ENCODE measurements around the gene FAM171A1.
"Not testable (repeated sequence)": the region's sequence is repeated elsewhere in the genome, so short reads cannot be mapped to it uniquely, and the experiment has no call there.

FAM171A1 gene

GRCh38 chr10:15346440-15347141 lies 24.5 kb downstream of the FAM171A1 start:
- FAIRE-seq (no peak), DNase-seq (ENCODE audit: insufficient read length, low spot score) (no peak)

- no peak for DNase-seq (ENCODE audit: insufficient read length, low spot score)
- no peak for FAIRE-seq
Measured at GRCh38 chr10:15345450-15345849, 25.6 kb downstream of the FAM171A1 start.

- FAIRE-seq: no peak
- no peak for DNase-seq (ENCODE audit: insufficient read length, low spot score)
Measured at GRCh38 chr10:15344876-15345285, 26.2 kb downstream of the FAM171A1 start.

- no peak for DNase-seq (ENCODE audit: insufficient read length, low spot score)
- no peak for FAIRE-seq
Measured at GRCh38 chr10:15344256-15344875, 26.7 kb downstream of the FAM171A1 start.

- no peak for DNase-seq (ENCODE audit: insufficient read length, low spot score)
- no peak for FAIRE-seq
Measured at GRCh38 chr10:15342970-15343369, 28.1 kb downstream of the FAM171A1 start.

- FAIRE-seq: no peak
- no peak for DNase-seq (ENCODE audit: insufficient read length, low spot score)
Measured at GRCh38 chr10:15341502-15342128, 29.5 kb downstream of the FAM171A1 start.

GRCh38 chr10:15339892-15340291 lies 31.2 kb downstream of the FAM171A1 start:
- FAIRE-seq (no peak), DNase-seq (ENCODE audit: insufficient read length, low spot score) (no peak)

- not testable (repeated sequence) for DNase-seq (ENCODE audit: insufficient read length, low spot score); FAIRE-seq
Measured at GRCh38 chr10:15337441-15337923, 33.6 kb downstream of the FAM171A1 start.

- FAIRE-seq: no peak
- DNase-seq (ENCODE audit: insufficient read length, low spot score): no peak
Measured at GRCh38 chr10:15336211-15336610, 34.9 kb downstream of the FAM171A1 start.

GRCh38 chr10:15335508-15335907 lies 35.6 kb downstream of the FAM171A1 start:
- FAIRE-seq (no peak), DNase-seq (ENCODE audit: insufficient read length, low spot score) (no peak)

GRCh38 chr10:15334650-15335323 lies 36.3 kb downstream of the FAM171A1 start:
- no peak for DNase-seq (ENCODE audit: insufficient read length, low spot score)
- no peak for FAIRE-seq

- no peak for DNase-seq (ENCODE audit: insufficient read length, low spot score)
- FAIRE-seq: no peak
Measured at GRCh38 chr10:15333909-15334649, 37.0 kb downstream of the FAM171A1 start.

GRCh38 chr10:15333181-15333580 lies 37.9 kb downstream of the FAM171A1 start:
- not testable (repeated sequence) for FAIRE-seq; DNase-seq (ENCODE audit: insufficient read length, low spot score)

- no peak for DNase-seq (ENCODE audit: insufficient read length, low spot score)
Measured at GRCh38 chr10:15331461-15331860, 39.6 kb downstream of the FAM171A1 start.

GRCh38 chr10:15329437-15329836 lies 41.7 kb downstream of the FAM171A1 start:
- FAIRE-seq: no peak

More at GRCh38 chr10:15331461-15331860, 39.6 kb downstream of the FAM171A1 start:
- FAIRE-seq: no peak

GRCh38 chr10:15325944-15326284 lies 45.2 kb downstream of the FAM171A1 start:
- FAIRE-seq: no peak

More at GRCh38 chr10:15329437-15329836, 41.7 kb downstream of the FAM171A1 start:
- DNase-seq (ENCODE audit: insufficient read length, low spot score): no peak

GRCh38 chr10:15325243-15325943 lies 45.7 kb downstream of the FAM171A1 start:
- FAIRE-seq: no peak
- DNase-seq (ENCODE audit: insufficient read length, low spot score): no peak

More at GRCh38 chr10:15325944-15326284, 45.2 kb downstream of the FAM171A1 start:
- DNase-seq (ENCODE audit: insufficient read length, low spot score): no peak

- DNase-seq (ENCODE audit: insufficient read length, low spot score): no peak
- FAIRE-seq: no peak
Measured at GRCh38 chr10:15324611-15325010, 46.5 kb downstream of the FAM171A1 start.

GRCh38 chr10:15324113-15324512 lies 47.0 kb downstream of the FAM171A1 start:
- FAIRE-seq: no peak

GRCh38 chr10:15322356-15322755 lies 48.7 kb downstream of the FAM171A1 start:
- FAIRE-seq (no peak), DNase-seq (ENCODE audit: insufficient read length, low spot score) (no peak)

More at GRCh38 chr10:15324113-15324512, 47.0 kb downstream of the FAM171A1 start:
- no peak for DNase-seq (ENCODE audit: insufficient read length, low spot score)

Data from GM19239 (cell line).